ENCODE measurements around the gene SNX10. TPM values are rescaled to one million over a fixed set of nuclear protein-coding genes. Genes with fewer than 3 reads are reported as not detected.

Gene SNX10
- total and polyA plus RNA-seq, 11 donors, result 0.36 to 22.1 (median 1.1) TPM

DNA sequence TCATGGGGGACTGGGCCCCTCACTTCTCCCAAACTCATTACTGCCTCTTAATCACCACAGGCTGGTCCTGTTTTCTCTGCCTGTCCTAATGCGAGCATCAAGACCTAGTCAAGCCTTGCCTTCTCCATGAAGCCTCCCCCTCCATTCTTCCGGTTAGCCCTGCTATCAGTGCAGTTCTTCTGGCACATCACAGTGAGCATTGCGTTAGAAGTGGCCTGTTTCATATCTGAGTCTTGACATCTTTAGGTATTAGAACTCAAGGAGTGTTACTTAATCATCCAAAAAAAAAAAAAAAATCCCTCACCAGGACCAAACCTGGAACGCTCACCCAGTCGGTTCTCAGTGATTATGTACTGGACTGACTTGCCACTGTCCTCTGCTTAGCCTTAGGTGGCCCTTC is 17.4 kb downstream of the SNX10 start:
- peaks cover 0 to 77% (median 0%) of the 10 kb centered on the region in 12 donors for H3K4me1 ChIP-seq
- no peaks in the 10 kb centered on the region for H3K36me3 ChIP-seq
- no peak overlapping the region for H3K27ac ChIP-seq
- H3K4me3 ChIP-seq, result no peak overlapping the region
- no peak for DNase-seq
- H3K9me3 ChIP-seq, result no peaks in the 10 kb centered on the region
- no peak for TF ChIP-seq POLR2A (IDR thresholded peaks at IDR 0.05)
- TF ChIP-seq, protein P1, sequence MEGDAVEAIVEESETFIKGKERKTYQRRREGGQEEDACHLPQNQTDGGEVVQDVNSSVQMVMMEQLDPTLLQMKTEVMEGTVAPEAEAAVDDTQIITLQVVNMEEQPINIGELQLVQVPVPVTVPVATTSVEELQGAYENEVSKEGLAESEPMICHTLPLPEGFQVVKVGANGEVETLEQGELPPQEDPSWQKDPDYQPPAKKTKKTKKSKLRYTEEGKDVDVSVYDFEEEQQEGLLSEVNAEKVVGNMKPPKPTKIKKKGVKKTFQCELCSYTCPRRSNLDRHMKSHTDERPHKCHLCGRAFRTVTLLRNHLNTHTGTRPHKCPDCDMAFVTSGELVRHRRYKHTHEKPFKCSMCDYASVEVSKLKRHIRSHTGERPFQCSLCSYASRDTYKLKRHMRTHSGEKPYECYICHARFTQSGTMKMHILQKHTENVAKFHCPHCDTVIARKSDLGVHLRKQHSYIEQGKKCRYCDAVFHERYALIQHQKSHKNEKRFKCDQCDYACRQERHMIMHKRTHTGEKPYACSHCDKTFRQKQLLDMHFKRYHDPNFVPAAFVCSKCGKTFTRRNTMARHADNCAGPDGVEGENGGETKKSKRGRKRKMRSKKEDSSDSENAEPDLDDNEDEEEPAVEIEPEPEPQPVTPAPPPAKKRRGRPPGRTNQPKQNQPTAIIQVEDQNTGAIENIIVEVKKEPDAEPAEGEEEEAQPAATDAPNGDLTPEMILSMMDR (IDR thresholded peaks at IDR 0.05), result no peak
- WGBS, 4 donors, result 82 to 92% (median 88%) methylated on average over 5 of the region's 5 CpGs
- no peak for ATAC-seq
- intact Hi-C loops (cut with DNase I), result no loop called here
- peaks cover 0 to 14% (median 0%) of the 10 kb centered on the region in 9 donors for H3K27me3 ChIP-seq

DNA sequence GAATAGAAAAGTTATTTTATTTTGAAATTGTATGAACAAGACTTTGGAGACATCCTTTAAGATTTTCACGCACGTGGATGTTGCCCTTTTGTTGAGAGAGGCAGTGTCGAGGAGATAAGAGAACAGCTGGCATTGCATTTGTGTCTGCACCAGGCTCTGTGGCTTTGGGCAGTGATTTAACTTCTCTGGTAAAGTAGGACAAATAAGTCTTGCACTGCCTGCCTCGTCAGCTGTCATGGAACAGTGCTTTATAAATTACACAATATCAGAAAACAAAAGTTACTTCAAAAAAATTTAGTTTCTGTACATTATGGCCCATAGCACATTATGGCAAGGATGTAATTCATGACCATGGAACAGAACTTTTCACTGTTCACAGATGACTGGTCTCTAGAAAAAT is 20.1 kb downstream of the SNX10 start:
- DNase-seq (no peak), ATAC-seq (no peak)
- Histone ChIP-seq H3K4me3 (no peak overlapping the region), H3K27me3 (peaks cover 0 to 14% (median 0%) of the 10 kb centered on the region in 9 donors), H3K9me3 (no peaks in the 10 kb centered on the region), H3K36me3 (no peaks in the 10 kb centered on the region), H3K4me1 (peaks cover 0 to 64% (median 0%) of the 10 kb centered on the region in 12 donors), H3K27ac (peak overlapping the region in 1 of 12 donors; percentile 38)
- intact Hi-C loops (cut with DNase I), result no loop called here
- 68 to 79% (median 74%) methylated on average over 4 of the region's 4 CpGs for WGBS, 4 donors
- TF ChIP-seq POLR2A (IDR thresholded peaks at IDR 0.05), result no peak
- TF ChIP-seq, protein P1 (IDR thresholded peaks at IDR 0.05), result no peak

DNA sequence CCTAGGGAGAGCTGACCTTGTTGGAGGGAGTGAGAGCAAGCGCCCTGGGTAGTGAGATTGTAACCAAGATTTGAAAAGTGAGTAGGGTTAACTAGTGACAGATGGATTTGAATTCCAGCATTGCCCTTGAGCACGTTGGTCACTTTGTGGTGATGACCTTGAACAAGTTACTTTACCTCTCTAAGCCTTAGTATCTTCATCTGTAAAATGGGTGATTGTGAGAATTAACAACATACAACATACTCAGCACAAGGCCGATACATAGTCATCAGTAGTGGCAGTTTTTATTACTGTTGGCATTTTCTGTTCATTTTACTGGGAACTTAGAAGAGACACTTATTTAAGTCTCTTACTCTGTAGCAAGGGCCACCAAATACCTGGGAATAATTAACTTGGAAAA is 25.5 kb downstream of the SNX10 start:
- H3K27me3 ChIP-seq, result peaks cover 0 to 6% (median 0%) of the 10 kb centered on the region in 9 donors
- no peaks in the 10 kb centered on the region for H3K36me3 ChIP-seq
- intact Hi-C loops (cut with DNase I), result no loop called here
- H3K4me3 ChIP-seq, result no peak overlapping the region
- no peak overlapping the region for H3K27ac ChIP-seq
- H3K9me3 ChIP-seq, result no peaks in the 10 kb centered on the region
- 82 to 84% (median 83%) methylated on average over 3 of the region's 3 CpGs for WGBS, 4 donors
- peaks cover 0 to 50% (median 0%) of the 10 kb centered on the region in 12 donors for H3K4me1 ChIP-seq
- TF ChIP-seq, protein P1 (IDR thresholded peaks at IDR 0.05), result no peak
- no peak for TF ChIP-seq POLR2A (IDR thresholded peaks at IDR 0.05)
- no peak for DNase-seq
- ATAC-seq, result no peak

DNA sequence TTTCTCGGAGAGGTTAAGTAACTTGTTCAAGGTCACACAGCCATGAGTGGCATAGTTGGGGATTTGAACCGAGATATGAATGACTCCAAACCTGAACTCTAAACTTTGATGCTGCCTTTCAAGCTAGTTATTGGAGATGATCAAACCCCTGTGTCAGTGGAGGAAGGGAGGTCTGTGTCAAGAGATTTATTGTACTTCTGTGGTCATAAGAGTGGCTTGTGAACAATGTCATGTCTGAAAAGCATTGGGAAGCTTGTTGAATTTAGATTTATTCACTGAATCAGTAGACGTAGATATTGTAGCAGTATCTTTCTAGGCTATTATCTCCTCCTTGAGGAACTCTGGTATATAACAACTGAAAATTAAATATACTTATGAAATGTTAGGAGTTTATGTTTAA is 27.3 kb downstream of the SNX10 start:
- no peak for ATAC-seq
- no peaks in the 10 kb centered on the region for H3K27me3 ChIP-seq
- H3K9me3 ChIP-seq, result no peaks in the 10 kb centered on the region
- peaks cover 0 to 34% (median 0%) of the 10 kb centered on the region in 12 donors for H3K4me1 ChIP-seq
- DNase-seq, result no peak
- intact Hi-C loops (cut with DNase I), result no loop called here
- TF ChIP-seq, protein P1 (IDR thresholded peaks at IDR 0.05), result no peak
- no peak for TF ChIP-seq POLR2A (IDR thresholded peaks at IDR 0.05)
- H3K4me3 ChIP-seq, result no peak overlapping the region
- WGBS, 4 donors, result 76 to 84% (median 79%) methylated on average over 3 of the region's 3 CpGs
- H3K27ac ChIP-seq, result peak overlapping the region in 1 of 12 donors; percentile 77
- no peaks in the 10 kb centered on the region for H3K36me3 ChIP-seq
